ENCODE data around the gene CFAP119.

CFAP119 gene

DNA sequence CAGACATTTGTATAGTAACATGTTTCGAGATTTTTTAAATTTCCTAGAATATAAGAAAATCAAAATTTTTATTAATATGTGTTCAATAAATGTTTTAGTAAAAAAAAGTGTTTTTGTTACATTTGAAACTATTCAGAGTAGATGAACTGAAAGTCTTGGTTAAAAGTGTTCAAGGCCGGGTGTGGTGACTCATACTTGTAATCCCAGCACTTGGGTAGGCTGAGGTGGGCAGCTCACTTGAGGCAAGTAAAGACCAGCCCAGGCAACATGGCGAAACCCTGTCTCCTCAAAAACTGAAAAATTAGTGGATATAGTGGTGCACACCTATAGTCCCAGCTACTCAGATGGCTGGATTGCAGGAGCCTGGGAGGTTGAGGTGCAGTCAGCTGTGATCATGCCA is 30.5 kb downstream of the CFAP119 start:
- CTCF ChIA-PET = no interaction called here
- TF ChIP-seq, protein P1, sequence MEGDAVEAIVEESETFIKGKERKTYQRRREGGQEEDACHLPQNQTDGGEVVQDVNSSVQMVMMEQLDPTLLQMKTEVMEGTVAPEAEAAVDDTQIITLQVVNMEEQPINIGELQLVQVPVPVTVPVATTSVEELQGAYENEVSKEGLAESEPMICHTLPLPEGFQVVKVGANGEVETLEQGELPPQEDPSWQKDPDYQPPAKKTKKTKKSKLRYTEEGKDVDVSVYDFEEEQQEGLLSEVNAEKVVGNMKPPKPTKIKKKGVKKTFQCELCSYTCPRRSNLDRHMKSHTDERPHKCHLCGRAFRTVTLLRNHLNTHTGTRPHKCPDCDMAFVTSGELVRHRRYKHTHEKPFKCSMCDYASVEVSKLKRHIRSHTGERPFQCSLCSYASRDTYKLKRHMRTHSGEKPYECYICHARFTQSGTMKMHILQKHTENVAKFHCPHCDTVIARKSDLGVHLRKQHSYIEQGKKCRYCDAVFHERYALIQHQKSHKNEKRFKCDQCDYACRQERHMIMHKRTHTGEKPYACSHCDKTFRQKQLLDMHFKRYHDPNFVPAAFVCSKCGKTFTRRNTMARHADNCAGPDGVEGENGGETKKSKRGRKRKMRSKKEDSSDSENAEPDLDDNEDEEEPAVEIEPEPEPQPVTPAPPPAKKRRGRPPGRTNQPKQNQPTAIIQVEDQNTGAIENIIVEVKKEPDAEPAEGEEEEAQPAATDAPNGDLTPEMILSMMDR (conservative IDR thresholded peaks at IDR 0.05; ENCODE audit: low read depth) = no peak
- no peak for DNase-seq (ENCODE audit: low spot score)
- POLR2A ChIA-PET (ENCODE audit: low non-redundant PET) = no interaction called here
- peak overlapping the region; percentile 71 for H3K27ac ChIP-seq

DNA sequence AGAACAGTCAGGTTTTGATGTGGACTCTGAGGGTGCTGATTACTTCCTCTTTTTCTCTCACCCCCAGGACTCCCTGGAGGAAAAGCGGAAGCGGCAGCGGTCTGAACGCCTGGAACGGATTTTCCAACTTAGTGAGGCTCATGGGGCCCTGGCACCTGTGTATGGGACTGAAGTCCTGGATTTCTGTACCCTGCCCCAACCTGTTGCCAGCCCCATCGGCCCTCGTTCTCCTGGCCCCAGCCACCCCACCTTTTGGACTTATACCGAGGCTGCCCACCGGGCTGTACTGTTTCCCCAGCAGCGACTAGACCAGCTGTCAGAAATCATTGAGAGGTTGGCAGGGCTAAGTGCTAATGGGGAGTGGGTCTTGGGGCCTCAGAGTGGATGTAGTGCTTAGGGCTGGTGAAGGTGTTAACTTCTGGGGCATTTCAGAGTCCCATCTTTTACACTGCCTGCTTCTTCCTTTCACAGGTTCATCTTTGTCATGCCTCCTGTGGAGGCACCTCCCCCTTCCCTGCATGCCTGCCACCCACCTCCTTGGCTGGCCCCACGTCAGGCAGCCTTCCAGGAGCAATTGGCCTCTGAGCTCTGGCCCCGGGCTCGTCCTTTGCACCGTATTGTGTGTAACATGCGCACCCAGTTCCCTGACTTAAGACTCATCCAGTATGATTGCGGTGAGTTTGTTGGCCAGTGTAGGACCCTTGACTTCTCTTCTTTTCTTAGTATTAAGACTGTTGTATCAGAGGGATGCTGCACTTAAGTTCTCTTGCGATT is 32.8 kb downstream of the CFAP119 start:
- POLR2A ChIA-PET (ENCODE audit: low non-redundant PET) = no interaction called here
- CTCF ChIA-PET = no interaction called here
- peak overlapping the region; percentile 16; the same call in 1 of the 2 replicates for H3K27ac ChIP-seq
- TF ChIP-seq, protein P1 (conservative IDR thresholded peaks at IDR 0.05; ENCODE audit: low read depth) = no peak
- no peak for DNase-seq (ENCODE audit: low spot score)

DNA sequence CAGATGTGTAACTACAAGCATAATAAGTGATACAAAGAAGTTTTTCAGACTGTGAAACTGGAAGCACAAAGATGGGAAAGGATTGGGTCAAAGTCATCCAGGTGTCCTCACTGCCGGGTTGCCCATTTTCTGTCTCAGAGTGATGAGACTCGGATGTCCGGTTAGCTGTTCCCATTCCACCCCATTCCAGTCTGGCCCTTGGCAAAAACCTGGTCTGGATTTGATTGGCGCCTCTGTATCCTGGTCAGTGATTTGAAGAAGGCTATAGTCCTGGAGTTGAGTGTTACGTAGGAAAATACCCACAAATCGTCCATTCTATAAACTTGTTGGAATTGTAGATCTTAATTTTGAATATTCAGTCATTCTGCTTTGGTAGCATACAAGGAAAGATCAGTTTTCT is 33.5 kb downstream of the CFAP119 start:
- H3K27ac ChIP-seq = no peak overlapping the region
- no peak for DNase-seq (ENCODE audit: low spot score)
- CTCF ChIA-PET = no interaction called here
- POLR2A ChIA-PET (ENCODE audit: low non-redundant PET) = no interaction called here
- TF ChIP-seq, protein P1 (conservative IDR thresholded peaks at IDR 0.05; ENCODE audit: low read depth) = no peak

DNA sequence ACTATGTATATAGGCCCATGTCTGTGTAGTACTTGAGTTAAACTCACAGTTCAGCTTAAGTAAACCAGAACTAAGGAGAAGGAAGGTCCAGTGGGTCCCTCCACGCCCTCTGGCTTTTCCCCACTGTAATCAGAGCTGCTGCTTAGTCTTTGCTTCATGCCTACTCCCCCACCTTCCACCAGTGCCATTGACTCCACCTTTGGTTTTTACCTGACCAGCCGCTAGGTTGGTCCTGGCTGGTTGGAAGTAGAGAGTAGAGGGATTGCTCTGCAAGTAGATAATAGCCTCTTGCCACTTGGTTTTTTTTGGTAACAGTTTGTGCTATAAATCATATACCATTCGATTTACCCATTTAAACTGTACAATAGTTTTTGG is 36.5 kb downstream of the CFAP119 start:
- CTCF ChIA-PET = no interaction called here
- H3K27ac ChIP-seq = no peak overlapping the region
- TF ChIP-seq, protein P1 (conservative IDR thresholded peaks at IDR 0.05; ENCODE audit: low read depth) = no peak
- POLR2A ChIA-PET (ENCODE audit: low non-redundant PET) = interaction anchor here (0.5 kb wide), 1 partner anchor 17 kb away, joined by 7 read pairs; no protein-coding TSS in a partner anchor
- DNase-seq (ENCODE audit: low spot score) = no peak

- TF ChIP-seq, protein P1 (conservative IDR thresholded peaks at IDR 0.05; ENCODE audit: low read depth) = no peak
- DNase-seq (ENCODE audit: low spot score) = no peak
- peak overlapping the region; percentile 19 for H3K27ac ChIP-seq
- POLR2A ChIA-PET (ENCODE audit: low non-redundant PET) = interaction anchor here (0.5 kb wide), 1 partner anchor 18 kb away, joined by 7 read pairs; no protein-coding TSS in a partner anchor
- CTCF ChIA-PET = no interaction called here
These were observed 37.0 kb downstream of the CFAP119 start for GRCh38 chr16:30724641-30725417.

DNA sequence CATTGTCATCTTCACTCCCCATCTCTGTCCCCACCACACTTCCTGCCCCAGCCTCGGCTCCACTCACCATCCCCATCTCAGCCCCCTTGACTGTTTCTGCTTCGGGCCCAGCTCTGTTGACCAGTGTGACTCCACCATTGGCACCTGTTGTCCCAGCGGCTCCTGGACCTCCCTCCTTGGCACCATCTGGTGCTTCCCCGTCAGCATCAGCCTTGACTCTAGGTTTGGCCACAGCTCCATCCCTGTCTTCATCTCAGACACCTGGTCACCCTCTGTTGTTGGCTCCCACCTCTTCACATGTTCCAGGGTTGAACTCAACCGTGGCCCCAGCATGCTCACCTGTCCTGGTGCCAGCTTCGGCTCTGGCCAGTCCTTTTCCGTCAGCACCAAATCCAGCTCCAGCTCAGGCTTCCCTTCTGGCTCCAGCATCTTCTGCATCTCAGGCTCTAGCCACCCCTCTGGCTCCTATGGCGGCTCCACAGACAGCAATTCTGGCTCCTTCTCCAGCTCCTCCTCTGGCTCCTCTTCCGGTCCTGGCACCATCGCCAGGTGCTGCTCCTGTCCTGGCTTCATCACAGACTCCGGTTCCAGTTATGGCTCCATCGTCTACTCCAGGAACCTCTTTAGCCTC is 38.0 kb downstream of the CFAP119 start:
- CTCF ChIA-PET = interaction anchor here (0.7 kb wide), 1 partner anchor 552 kb away, joined by 5 read pairs; no protein-coding TSS in a partner anchor
- DNase-seq (ENCODE audit: low spot score) = no peak
- H3K27ac ChIP-seq = peak overlapping the region; percentile 19; the same call in 1 of the 2 replicates
- TF ChIP-seq, protein P1 (conservative IDR thresholded peaks at IDR 0.05; ENCODE audit: low read depth) = no peak
- POLR2A ChIA-PET (ENCODE audit: low non-redundant PET) = no interaction called here

All from RWPE1 (cell line).